HEK293 (cell line): ENCODE results near the gene PARD3.

Experiments used
- CTCF ChIA-PET: fragments of 350-600 bp; formaldehyde crosslinking; extraction: SDS; loops from one replicate; lab custom pipeline; 2021; ENCODE audit warnings: antibody characterized with exemption; lab: Yijun Ruan, JAX
- POLR2A ChIA-PET: fragments of 300-600 bp; formaldehyde crosslinking; extraction: SDS; loops from one replicate; lab custom pipeline; 2020; ENCODE audit warnings: antibody characterized with exemption, inconsistent platforms; lab: Yijun Ruan, JAX
- H3K27ac ChIP-seq: fragments of 200-500 bp; sonication (Bioruptor generic); 2 replicates; pipeline ENCODE4 v1.5.1; 2014; ENCODE audit warnings: low read depth, low read length, control low read depth, inconsistent platforms; ENCODE audit errors: extremely low read depth
- H3K36me3 ChIP-seq, 2 experiments: fragments of 200-500 bp in 1 of 2; sonication (Bioruptor generic) in 1 of 2; 1 replicate in 1 of 2; 2 replicates in 1 of 2; pipeline ENCODE4 v1.5.1; 2014 to 2017; ENCODE audit warnings: inconsistent platforms in 2 of 2, low read length in 2 of 2; ENCODE audit not compliant: control insufficient read depth in 2 of 2, insufficient read depth in 1 of 2
- H3K4me1 ChIP-seq: fragments of 200-500 bp; sonication (Bioruptor generic); 2 replicates; pipeline ENCODE4 v1.5.1; 2014; ENCODE audit warnings: mild to moderate bottlenecking, low read length, inconsistent platforms; ENCODE audit not compliant: control insufficient read depth, insufficient read depth
- H3K4me3 ChIP-seq: 2 replicates; pipeline ENCODE4 v1.5.1; 2011; ENCODE audit warnings: low read depth, mild to moderate bottlenecking, control low read depth, low read length, moderate library complexity
- H3K9me3 ChIP-seq: fragments of 200-500 bp; sonication (Bioruptor generic); 2 replicates; pipeline ENCODE4 v1.5.1; 2014; ENCODE audit warnings: low read depth, low read length, inconsistent platforms; ENCODE audit not compliant: control insufficient read depth, insufficient read depth
- IKZF3 ChIP-seq: fragments of 450-650 bp; IDR thresholded peaks from 2 replicates; pipeline ENCODE4 v1.5.0; 2018; ENCODE audit warnings: missing biosample characterization, mild to moderate bottlenecking, missing genetic modification characterization, moderate library complexity
- KLF8 ChIP-seq: fragments of 450-650 bp; formaldehyde crosslinking; IDR thresholded peaks from 2 replicates; pipeline ENCODE4 v1.5.1; 2016; ENCODE audit warnings: missing biosample characterization, missing genetic modification characterization
- MZF1 ChIP-seq: fragments of 450-650 bp; formaldehyde crosslinking; IDR thresholded peaks from 2 replicates; pipeline ENCODE4 v1.5.1; 2017; ENCODE audit warnings: missing biosample characterization, missing genetic modification characterization, borderline replicate concordance
- OVOL3 ChIP-seq: fragments of 450-650 bp; formaldehyde crosslinking; IDR thresholded peaks from 2 replicates; pipeline ENCODE4 v1.5.1; 2016; ENCODE audit warnings: missing biosample characterization, missing genetic modification characterization
- PRDM10 ChIP-seq: fragments of 450-650 bp; formaldehyde crosslinking; IDR thresholded peaks from 2 replicates; pipeline ENCODE4 v1.5.1; 2016; ENCODE audit warnings: missing biosample characterization, missing genetic modification characterization
- SCRT2 ChIP-seq: fragments of 450-650 bp; formaldehyde crosslinking; IDR thresholded peaks from 2 replicates; pipeline ENCODE4 v1.5.1; 2016; ENCODE audit warnings: missing biosample characterization, missing genetic modification characterization
- SETDB1 ChIP-seq: IDR thresholded peaks from one replicate; pipeline ENCODE4 v1.6.1; 2017; ENCODE audit warnings: mild to moderate bottlenecking, low read length, moderate library complexity, mixed read lengths; ENCODE audit not compliant: insufficient read length
- ZNF112 ChIP-seq: fragments of 450-650 bp; formaldehyde crosslinking; IDR thresholded peaks from 2 replicates; pipeline ENCODE4 v1.5.0; 2017; ENCODE audit warnings: missing biosample characterization, missing genetic modification characterization
- ZNF133 ChIP-seq: fragments of 450-650 bp; formaldehyde crosslinking; IDR thresholded peaks from 2 replicates; pipeline ENCODE4 v1.5.1; 2016; ENCODE audit warnings: missing biosample characterization, missing genetic modification characterization
- ZNF202 ChIP-seq: fragments of 450-650 bp; formaldehyde crosslinking; IDR thresholded peaks from 2 replicates; pipeline ENCODE4 v1.5.1; 2016; ENCODE audit warnings: missing biosample characterization, missing genetic modification characterization, borderline replicate concordance
- ZNF211 ChIP-seq: fragments of 450-650 bp; formaldehyde crosslinking; IDR thresholded peaks from 2 replicates; pipeline ENCODE4 v1.5.1; 2016; ENCODE audit warnings: low read depth, missing biosample characterization, missing genetic modification characterization
- ZNF501 ChIP-seq: fragments of 450-650 bp; formaldehyde crosslinking; IDR thresholded peaks from 2 replicates; pipeline ENCODE4 v1.5.1; 2016; ENCODE audit warnings: missing biosample characterization, missing genetic modification characterization
- ZNF513 ChIP-seq: fragments of 450-650 bp; IDR thresholded peaks from 2 replicates; pipeline ENCODE4 v1.5.1; 2018; ENCODE audit warnings: missing biosample characterization, missing genetic modification characterization
- ZNF610 ChIP-seq: fragments of 450-650 bp; formaldehyde crosslinking; IDR thresholded peaks from 2 replicates; pipeline ENCODE4 v1.5.1; 2016; ENCODE audit warnings: missing biosample characterization, missing genetic modification characterization, borderline replicate concordance
- ZNF624 ChIP-seq: fragments of 450-650 bp; formaldehyde crosslinking; IDR thresholded peaks from 2 replicates; pipeline ENCODE4 v1.5.1; 2017; ENCODE audit warnings: missing biosample characterization, missing genetic modification characterization
- ZNF629 ChIP-seq: fragments of 450-650 bp; formaldehyde crosslinking; IDR thresholded peaks from 2 replicates; pipeline ENCODE4 v1.5.1; 2017; ENCODE audit warnings: missing biosample characterization, missing genetic modification characterization
- ZNF837 ChIP-seq: fragments of 450-650 bp; formaldehyde crosslinking; IDR thresholded peaks from 2 replicates; pipeline ENCODE4 v1.5.1; 2016; ENCODE audit warnings: missing biosample characterization, missing genetic modification characterization
- TF ChIP-seq, protein P1 (sequence below): fragments of 450-650 bp; formaldehyde crosslinking; IDR thresholded peaks from 2 replicates; pipeline ENCODE4 v1.5.1; 2016; ENCODE audit warnings: missing biosample characterization, missing genetic modification characterization
- TF ChIP-seq, protein P2 (sequence below): fragments of 450-650 bp; formaldehyde crosslinking; IDR thresholded peaks from 2 replicates; pipeline ENCODE4 v1.5.1; 2017; ENCODE audit warnings: missing biosample characterization, missing genetic modification characterization

PARD3 gene

GRCh38 chr10:34292194-34292565 lies 522.9 kb downstream of the PARD3 start:
- H3K4me1 ChIP-seq, result peaks cover 7% of the 10 kb centered on the region; the same call in 1 of the 2 replicates
- H3K4me3 ChIP-seq, result no peak overlapping the region
- POLR2A ChIA-PET, result no interaction called here
- no peaks in the 10 kb centered on the region for H3K36me3 ChIP-seq
- TF ChIP-seq ZNF513 (tag by site-specific recombination), result no peak
- TF ChIP-seq ZNF501 (tag by site-specific recombination), result no peak
- no peak for TF ChIP-seq IKZF3 (tag by site-specific recombination)
- TF ChIP-seq ZNF112 (tag by site-specific recombination), result no peak
- no peak for TF ChIP-seq ZNF211 (tag by site-specific recombination)
- TF ChIP-seq OVOL3 (tag by site-specific recombination), result no peak
- TF ChIP-seq KLF8 (tag by site-specific recombination), result no peak
- TF ChIP-seq SCRT2 (tag by site-specific recombination), result no peak
- TF ChIP-seq, protein P1, sequence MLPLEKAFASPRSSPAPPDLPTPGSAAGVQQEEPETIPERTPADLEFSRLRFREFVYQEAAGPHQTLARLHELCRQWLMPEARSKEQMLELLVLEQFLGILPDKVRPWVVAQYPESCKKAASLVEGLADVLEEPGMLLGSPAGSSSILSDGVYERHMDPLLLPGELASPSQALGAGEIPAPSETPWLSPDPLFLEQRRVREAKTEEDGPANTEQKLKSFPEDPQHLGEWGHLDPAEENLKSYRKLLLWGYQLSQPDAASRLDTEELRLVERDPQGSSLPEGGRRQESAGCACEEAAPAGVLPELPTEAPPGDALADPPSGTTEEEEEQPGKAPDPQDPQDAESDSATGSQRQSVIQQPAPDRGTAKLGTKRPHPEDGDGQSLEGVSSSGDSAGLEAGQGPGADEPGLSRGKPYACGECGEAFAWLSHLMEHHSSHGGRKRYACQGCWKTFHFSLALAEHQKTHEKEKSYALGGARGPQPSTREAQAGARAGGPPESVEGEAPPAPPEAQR, result no peak
- no peak for TF ChIP-seq ZNF624 (tag by site-specific recombination)
- no peak overlapping the region for H3K27ac ChIP-seq
- H3K9me3 ChIP-seq, result no peaks in the 10 kb centered on the region
- CTCF ChIA-PET, result no interaction called here

DNA sequence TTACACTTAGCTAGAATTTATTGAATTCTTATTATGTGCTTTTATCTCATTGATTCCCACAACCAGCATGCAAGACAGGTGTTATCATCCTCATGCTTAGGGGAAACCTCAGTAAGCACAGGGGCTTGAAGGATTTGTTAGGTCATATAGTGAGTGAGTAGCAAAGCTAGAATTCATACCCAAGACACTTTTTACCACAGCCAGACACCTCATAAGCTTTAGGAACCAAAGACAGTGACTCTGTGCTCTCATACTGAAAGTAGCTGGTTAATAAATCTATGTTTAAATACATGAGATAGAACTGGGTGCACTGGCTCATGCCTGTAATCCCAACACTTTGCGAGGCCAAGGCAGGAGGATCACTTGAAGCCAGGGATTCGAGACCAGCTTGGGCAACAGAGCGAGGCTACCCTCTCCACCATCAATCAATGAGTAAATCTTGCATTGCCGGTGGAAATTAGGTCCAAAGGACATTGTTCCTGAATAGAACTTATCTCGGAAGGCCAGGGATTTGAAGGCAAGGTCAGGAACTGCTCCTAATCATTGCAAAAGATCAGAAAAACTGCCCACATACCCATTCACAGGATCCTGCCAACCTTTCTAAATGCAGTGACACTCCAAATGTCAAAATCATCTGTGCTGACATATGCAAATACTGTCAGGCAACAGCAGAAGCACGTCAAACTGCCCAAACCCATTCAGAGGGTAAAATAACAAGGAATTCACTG lies 523.5 kb downstream of the PARD3 start:
- peaks cover 7% of the 10 kb centered on the region; the same call in 1 of the 2 replicates for H3K4me1 ChIP-seq
- no peaks in the 10 kb centered on the region for H3K9me3 ChIP-seq
- TF ChIP-seq ZNF610, result no peak
- TF ChIP-seq MZF1 (tag by site-specific recombination), result no peak
- TF ChIP-seq, protein P2, sequence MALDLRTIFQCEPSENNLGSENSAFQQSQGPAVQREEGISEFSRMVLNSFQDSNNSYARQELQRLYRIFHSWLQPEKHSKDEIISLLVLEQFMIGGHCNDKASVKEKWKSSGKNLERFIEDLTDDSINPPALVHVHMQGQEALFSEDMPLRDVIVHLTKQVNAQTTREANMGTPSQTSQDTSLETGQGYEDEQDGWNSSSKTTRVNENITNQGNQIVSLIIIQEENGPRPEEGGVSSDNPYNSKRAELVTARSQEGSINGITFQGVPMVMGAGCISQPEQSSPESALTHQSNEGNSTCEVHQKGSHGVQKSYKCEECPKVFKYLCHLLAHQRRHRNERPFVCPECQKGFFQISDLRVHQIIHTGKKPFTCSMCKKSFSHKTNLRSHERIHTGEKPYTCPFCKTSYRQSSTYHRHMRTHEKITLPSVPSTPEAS (tag by site-specific recombination), result no peak
- no peak for TF ChIP-seq ZNF202
- TF ChIP-seq ZNF629 (tag by site-specific recombination), result no peak
- TF ChIP-seq ZNF837 (tag by site-specific recombination), result no peak
- no peak for TF ChIP-seq ZNF133 (tag by site-specific recombination)
- TF ChIP-seq PRDM10 (tag by site-specific recombination), result no peak
- no peak for TF ChIP-seq SETDB1
- H3K36me3 ChIP-seq, result no peaks in the 10 kb centered on the region
- no peak overlapping the region for H3K27ac ChIP-seq
- CTCF ChIA-PET, result interaction anchor here (0.6 kb wide), 1 partner anchor 739 kb away, joined by 3 read pairs; no protein-coding TSS in a partner anchor
- POLR2A ChIA-PET, result no interaction called here
- H3K4me3 ChIP-seq, result no peak overlapping the region
